HEK293T (cell line): ENCODE measurements around the gene ASAP3.
"Not testable (repeated sequence)": the region's sequence is repeated elsewhere in the genome, so short reads cannot be mapped to it uniquely, and the experiment has no call there.

ENCODE experiments used
- ARNT ChIP-seq: fragments of 450-650 bp; IDR thresholded peaks from 2 replicates; pipeline ENCODE4 v1.6.1; 2017; ENCODE audit warnings: mild to moderate bottlenecking
- CTBP1 ChIP-seq: fragments of 450-650 bp; IDR thresholded peaks from 2 replicates; pipeline ENCODE4 v1.6.1; 2016; ENCODE audit warnings: borderline replicate concordance
- ELF4 ChIP-seq: fragments of 450-650 bp; IDR thresholded peaks from 2 replicates; pipeline ENCODE4 v1.6.1; 2017; ENCODE audit warnings: antibody characterized with exemption
- FOXK2 ChIP-seq: fragments of 450-650 bp; IDR thresholded peaks from 2 replicates; pipeline ENCODE4 v1.6.1; 2016; ENCODE audit warnings: mild to moderate bottlenecking
- L3MBTL2 ChIP-seq: fragments of 450-650 bp; conservative IDR thresholded peaks from 2 replicates; pipeline ENCODE4 v1.6.1; 2016; ENCODE audit warnings: mild to moderate bottlenecking
- NFRKB ChIP-seq: fragments of 450-650 bp; IDR thresholded peaks from 2 replicates; pipeline ENCODE4 v1.6.1; 2016; ENCODE audit warnings: mild to moderate bottlenecking, moderate library complexity
- SP1 ChIP-seq: fragments of 450-650 bp; IDR thresholded peaks from 2 replicates; pipeline ENCODE4 v1.6.1; 2017
- ZNF384 ChIP-seq: fragments of 450-650 bp; IDR thresholded peaks from 2 replicates; pipeline ENCODE4 v1.6.1; 2016

- not testable (repeated sequence) for TF ChIP-seq FOXK2, ARNT, SP1, CTBP1, ZNF384, ELF4, NFRKB, L3MBTL2
These were observed 10.9 kb upstream of the ASAP3 start for GRCh38 chr1:23494836-23495235.
